Progenitor cell of endocrine pancreas (in vitro differentiated cells): ENCODE measurements around the gene THSD4. TPM values are rescaled to one million over a fixed set of nuclear protein-coding genes. Genes with fewer than 3 reads are reported as not detected.

Experiments
- DNase-seq: peaks from one replicate; pipeline ENCODE4 v3.0.0; 2021; ENCODE audit warnings: low spot score; ENCODE audit not compliant: unreplicated experiment
- H3K27ac Mint-ChIP-seq: 2 replicates; pipeline ENCODE4 v1.8.0; 2021; ENCODE audit warnings: mild to moderate bottlenecking, moderate library complexity, mixed read lengths
- H3K27me3 Mint-ChIP-seq: 2 replicates; pipeline ENCODE4 v1.8.0; 2021; ENCODE audit warnings: mixed read lengths
- H3K36me3 Mint-ChIP-seq: 2 replicates; pipeline ENCODE4 v1.8.0; 2022; ENCODE audit warnings: mixed read lengths; ENCODE audit not compliant: insufficient read depth
- H3K4me1 Mint-ChIP-seq: 2 replicates; pipeline ENCODE4 v1.8.0; 2021; ENCODE audit warnings: low read depth, mixed read lengths
- H3K4me3 Mint-ChIP-seq: 2 replicates; pipeline ENCODE4 v1.8.0; 2021; ENCODE audit warnings: low read depth, mild to moderate bottlenecking, moderate library complexity, mixed read lengths
- H3K9me3 Mint-ChIP-seq: 2 replicates; pipeline ENCODE4 v1.8.0; 2021; ENCODE audit warnings: low read depth, mixed read lengths
- CTCF ChIP-seq: fragments of 200-600 bp; sonication (generic); IDR thresholded peaks from one replicate; pipeline ENCODE4 v1.5.0; 2021; ENCODE audit warnings: antibody characterized with exemption, mild to moderate bottlenecking; ENCODE audit not compliant: unreplicated experiment
- total RNA-seq: library from RNA; stranded (reverse); gene quantifications from 2 replicates; pipeline ENCODE4 v1.2.1, GENCODE V29; 2021

THSD4 gene
- total RNA-seq, 1 donor from 2014 or later, result 6.8 TPM

- DNase-seq, result no peak
- Mint-ChIP-seq H3K27me3 (peaks cover 21% of the 10 kb centered on the region), H3K4me1 (peaks cover 5% of the 10 kb centered on the region), H3K27ac (no peak overlapping the region), H3K36me3 (no peaks in the 10 kb centered on the region), H3K4me3 (no peak overlapping the region), H3K9me3 (no peaks in the 10 kb centered on the region)
- TF ChIP-seq CTCF, result no peak
Measured at GRCh38 chr15:71728881-71729280, 613.6 kb downstream of the THSD4 start.

- no peaks in the 10 kb centered on the region for H3K9me3 Mint-ChIP-seq
- no peak overlapping the region for H3K4me3 Mint-ChIP-seq
- no peak overlapping the region for H3K27ac Mint-ChIP-seq
- H3K27me3 Mint-ChIP-seq, result peaks cover 21% of the 10 kb centered on the region
- no peak for DNase-seq
- TF ChIP-seq CTCF, result no peak
- H3K36me3 Mint-ChIP-seq, result no peaks in the 10 kb centered on the region
- peaks cover 5% of the 10 kb centered on the region for H3K4me1 Mint-ChIP-seq
Measured at GRCh38 chr15:71729319-71729718, 614.0 kb downstream of the THSD4 start.

GRCh38 chr15:71730277-71731144 lies 615.2 kb downstream of the THSD4 start:
- peak; percentile 81 for TF ChIP-seq CTCF
- Mint-ChIP-seq H3K4me3 (no peak overlapping the region), H3K27ac (no peak overlapping the region), H3K36me3 (no peaks in the 10 kb centered on the region), H3K9me3 (no peaks in the 10 kb centered on the region), H3K4me1 (peaks cover 5% of the 10 kb centered on the region), H3K27me3 (peaks cover 17% of the 10 kb centered on the region)
- DNase-seq, result no peak

GRCh38 chr15:71732636-71733035 lies 617.4 kb downstream of the THSD4 start:
- Mint-ChIP-seq H3K4me3 (no peak overlapping the region), H3K4me1 (peaks cover 9% of the 10 kb centered on the region), H3K9me3 (no peaks in the 10 kb centered on the region), H3K27me3 (peaks cover 17% of the 10 kb centered on the region), H3K27ac (no peak overlapping the region), H3K36me3 (no peaks in the 10 kb centered on the region)
- DNase-seq, result no peak
- no peak for TF ChIP-seq CTCF

- H3K9me3 Mint-ChIP-seq, result no peaks in the 10 kb centered on the region
- DNase-seq, result no peak
- TF ChIP-seq CTCF, result no peak
- H3K36me3 Mint-ChIP-seq, result no peaks in the 10 kb centered on the region
- no peak overlapping the region for H3K4me3 Mint-ChIP-seq
- peaks cover 9% of the 10 kb centered on the region for H3K4me1 Mint-ChIP-seq
- peaks cover 17% of the 10 kb centered on the region for H3K27me3 Mint-ChIP-seq
- no peak overlapping the region for H3K27ac Mint-ChIP-seq
Measured at GRCh38 chr15:71733122-71733521, 617.9 kb downstream of the THSD4 start.
